Measurements from ENCODE around the gene HIPK2. TPM values are rescaled to one million over a fixed set of nuclear protein-coding genes. Genes with fewer than 3 reads are reported as not detected.

HIPK2 gene
- total and polyA plus RNA-seq, 2 of the 4 experiments (the other 2 are of a cell fraction): 22.0 to 27.1 TPM

DNA sequence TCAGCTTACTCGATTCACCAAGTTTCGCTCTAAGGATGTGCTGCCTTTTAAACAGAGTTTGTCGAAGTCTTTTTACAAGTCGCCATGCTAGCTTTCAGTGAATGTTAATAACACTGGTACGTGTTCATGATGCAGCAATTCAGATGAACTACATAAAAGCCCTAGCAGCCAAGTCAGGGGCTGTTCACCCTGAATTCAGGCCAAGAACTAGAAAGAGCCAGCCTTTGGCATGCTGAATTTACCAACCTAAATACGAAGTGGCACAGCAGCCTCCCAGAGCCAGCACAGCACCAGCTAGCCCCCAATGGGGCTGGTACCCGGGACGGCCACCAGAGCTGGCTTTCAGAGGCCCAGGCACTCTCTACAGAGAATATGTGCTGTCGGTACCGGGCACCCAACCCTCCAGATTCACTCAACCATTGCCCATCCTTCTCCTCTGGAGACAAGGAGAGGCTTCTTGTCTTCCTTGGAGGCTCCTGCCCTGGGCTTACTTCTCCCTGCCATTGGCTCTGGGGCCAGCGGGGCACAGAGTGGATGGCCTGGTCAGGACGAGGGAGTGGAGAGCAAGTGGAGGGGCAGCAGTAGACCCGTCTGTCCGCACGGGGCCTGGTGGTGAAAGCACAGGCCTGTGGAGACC lies 64.2 kb downstream of the HIPK2 start:
- H3K9ac ChIP-seq (ENCODE audit: low read depth, low read length): no peak overlapping the region
- no peak overlapping the region for H3K14ac ChIP-seq (replicated peaks; ENCODE audit: low read depth, low read length)
- no peak overlapping the region for H3K4ac ChIP-seq (ENCODE audit: low read depth, low read length)
- H3K4me1 ChIP-seq (ENCODE audit: control insufficient read depth, insufficient read depth, low read length): peaks cover 1% of the 10 kb centered on the region; the same call in 1 of the 2 replicates
- H2BK5ac ChIP-seq (ENCODE audit: low read depth, low read length, poor library complexity, severe bottlenecking): no peak overlapping the region
- H3K9me3 ChIP-seq (ENCODE audit: control insufficient read depth, insufficient read depth, low read length): no peaks in the 10 kb centered on the region
- H3K36me3 ChIP-seq (ENCODE audit: control insufficient read depth, insufficient read depth, low read length): peaks cover 59% of the 10 kb centered on the region
- no peak overlapping the region for H2BK15ac ChIP-seq (ENCODE audit: low read depth, low read length)
- dilution Hi-C loops (cut with HindIII; ENCODE audit: low sequenced_read_pairs, unreplicated experiment): no loop called here
- ChIA-PET POLR2A (ENCODE audit: unreplicated experiment) (no interaction called here), CTCF (no interaction called here)
- no peak for DNase-seq
- in situ Hi-C loops (cut with MboI; ENCODE audit: low sequenced_read_pairs): no loop called here
- H4K91ac ChIP-seq (ENCODE audit: insufficient read depth, low read depth, low read length): no peak overlapping the region
- no peak overlapping the region for H2AK9ac ChIP-seq (replicated peaks; ENCODE audit: low read depth, low read length, poor library complexity)
- no peak overlapping the region for H3K4me3 ChIP-seq (ENCODE audit: insufficient read depth, low read depth, low read length)
- no peak overlapping the region for H4K8ac ChIP-seq (ENCODE audit: low read depth in 2 of 2, low read length in 2 of 2)
- H3K56ac ChIP-seq (ENCODE audit: extremely low read depth, insufficient read depth, low read length): no peak overlapping the region
- no peak overlapping the region for H3K4me2 ChIP-seq (ENCODE audit: low read depth, low read length)
- no peak overlapping the region for H3K27ac ChIP-seq (ENCODE audit: insufficient read depth, low read length)
- 92% methylated on average over 10 of the region's 15 CpGs; no CpG with 5 or more reads in 1 of the 2 experiments for WGBS, 2 experiments (ENCODE audit: extremely low coverage in 2 of 2, insufficient read length in 1 of 2)
- H2AK5ac ChIP-seq (ENCODE audit: low read depth, low read length): no peak overlapping the region
- H3K27me3 ChIP-seq (ENCODE audit: control insufficient read depth, insufficient read depth, low read length): no peaks in the 10 kb centered on the region
- no peak overlapping the region for H2BK20ac ChIP-seq (ENCODE audit: low read depth, low read length)
- no peak overlapping the region for H2AFZ ChIP-seq (replicated peaks; ENCODE audit: low read length, poor library complexity)
- no peak overlapping the region for H2BK120ac ChIP-seq (ENCODE audit: low read depth, low read length)
- H3K23ac ChIP-seq (ENCODE audit: low read depth, low read length): no peak overlapping the region
- H3K9me1 ChIP-seq (ENCODE audit: insufficient read depth, low read length): peaks cover 49% of the 10 kb centered on the region
- H4K20me1 ChIP-seq (ENCODE audit: insufficient read depth, low read length): peaks cover 95% of the 10 kb centered on the region
- intact Hi-C loops (cut with micrococcal nuclease): no loop called here
- no peak for TF ChIP-seq RAD21 (IDR thresholded peaks at IDR 0.05; ENCODE audit: low read length)
- TF ChIP-seq, protein P1, sequence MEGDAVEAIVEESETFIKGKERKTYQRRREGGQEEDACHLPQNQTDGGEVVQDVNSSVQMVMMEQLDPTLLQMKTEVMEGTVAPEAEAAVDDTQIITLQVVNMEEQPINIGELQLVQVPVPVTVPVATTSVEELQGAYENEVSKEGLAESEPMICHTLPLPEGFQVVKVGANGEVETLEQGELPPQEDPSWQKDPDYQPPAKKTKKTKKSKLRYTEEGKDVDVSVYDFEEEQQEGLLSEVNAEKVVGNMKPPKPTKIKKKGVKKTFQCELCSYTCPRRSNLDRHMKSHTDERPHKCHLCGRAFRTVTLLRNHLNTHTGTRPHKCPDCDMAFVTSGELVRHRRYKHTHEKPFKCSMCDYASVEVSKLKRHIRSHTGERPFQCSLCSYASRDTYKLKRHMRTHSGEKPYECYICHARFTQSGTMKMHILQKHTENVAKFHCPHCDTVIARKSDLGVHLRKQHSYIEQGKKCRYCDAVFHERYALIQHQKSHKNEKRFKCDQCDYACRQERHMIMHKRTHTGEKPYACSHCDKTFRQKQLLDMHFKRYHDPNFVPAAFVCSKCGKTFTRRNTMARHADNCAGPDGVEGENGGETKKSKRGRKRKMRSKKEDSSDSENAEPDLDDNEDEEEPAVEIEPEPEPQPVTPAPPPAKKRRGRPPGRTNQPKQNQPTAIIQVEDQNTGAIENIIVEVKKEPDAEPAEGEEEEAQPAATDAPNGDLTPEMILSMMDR (conservative IDR thresholded peaks at IDR 0.05; ENCODE audit: low read depth, low read length): no peak
- no peak for TF ChIP-seq BHLHE40 (IDR thresholded peaks at IDR 0.05; ENCODE audit: low read depth, low read length)
- TF ChIP-seq MAZ (IDR thresholded peaks at IDR 0.05; ENCODE audit: borderline replicate concordance, low read depth, low read length): no peak
- TF ChIP-seq RCOR1 (IDR thresholded peaks at IDR 0.05; ENCODE audit: insufficient replicate concordance, low read length): no peak
- TF ChIP-seq RFX5 (IDR thresholded peaks at IDR 0.05; ENCODE audit: low read depth, low read length): no peak
- ATAC-seq (ENCODE audit: low read depth): no peak
- no TSS peak for BruUV-seq (replicated peaks)
- no peak overlapping the region for H4K5ac ChIP-seq (ENCODE audit: low read depth, low read length)
- peaks cover 42 to 94% of the 10 kb centered on the region in 2 experiments for H3K79me1 ChIP-seq (ENCODE audit: low read depth in 1 of 2, low read length in 2 of 2)
- H3K18ac ChIP-seq (ENCODE audit: low read depth, low read length): no peak overlapping the region

Data from IMR-90 (cell line).